Endothelial cell of umbilical vein (primary cell): Measurements from ENCODE around the gene C1orf94. TPM values are rescaled to one million over a fixed set of nuclear protein-coding genes. Genes with fewer than 3 reads are reported as not detected.

Source experiments
- BruUV-seq: library from RNA; stranded (reverse); fragments of 400-500 nt; replicated peaks from 2 replicates; lab custom pipeline; 2021; lab: Mats Ljungman, UMichigan
- CTCF ChIA-PET: fragments of 300-600, 350-600 bp; sonication (Branson Sonifier 250); formaldehyde crosslinking; loops from one replicate; lab custom pipeline; 2021; ENCODE audit warnings: antibody characterized with exemption, inconsistent platforms; lab: Charles Lee
- POLR2A ChIA-PET: fragments of 300-600, 350-600 bp; sonication (Branson Sonifier 250); formaldehyde crosslinking; loops from one replicate; lab custom pipeline; 2021; ENCODE audit warnings: antibody characterized with exemption, inconsistent platforms; lab: Charles Lee
- DNase-seq: peaks from one replicate; pipeline ENCODE4 v3.0.0-alpha.2; 2011; ENCODE audit warnings: low read depth, low spot score
- FAIRE-seq: peaks from 2 replicates; lab custom pipeline; 2011; peaks lifted over from hg19 to GRCh38; lab: Jason Lieb, UNC
- H2AFZ ChIP-seq: 2 replicates; pipeline ENCODE4 v1.6.0; 2012; ENCODE audit warnings: low read depth, low read length, control low read depth, inconsistent platforms
- H3K27ac ChIP-seq: 2 replicates; pipeline ENCODE4 v1.5.1; 2011; ENCODE audit warnings: low read depth, mild to moderate bottlenecking, control low read depth, low read length, moderate library complexity; ENCODE audit not compliant: insufficient read depth
- H3K27me3 ChIP-seq, 2 experiments: 2 replicates each; pipeline versions ENCODE4 v1.6.0 to v1.6.1; 2011; ENCODE audit warnings: low read length in 2 of 2, mixed read lengths in 1 of 2; ENCODE audit not compliant: control insufficient read depth in 2 of 2, insufficient read depth in 2 of 2
- H3K36me3 ChIP-seq, 2 experiments: 2 replicates in 1 of 2; 3 replicates in 1 of 2; pipeline ENCODE4 v1.5.1; 2011; ENCODE audit warnings: low read length in 2 of 2, mild to moderate bottlenecking in 1 of 2, moderate library complexity in 1 of 2; ENCODE audit not compliant: control insufficient read depth in 2 of 2, insufficient read depth in 2 of 2; ENCODE audit errors: extremely low read depth in 1 of 2
- H3K4me1 ChIP-seq: 3 replicates; pipeline ENCODE4 v1.5.1; 2011; ENCODE audit warnings: mild to moderate bottlenecking, low read length; ENCODE audit not compliant: control insufficient read depth, insufficient read depth; ENCODE audit errors: extremely low read depth
- H3K4me2 ChIP-seq: 2 replicates; pipeline ENCODE4 v1.6.1; 2011; ENCODE audit warnings: low read length, control low read depth, mixed read lengths; ENCODE audit not compliant: insufficient read depth
- H3K4me3 ChIP-seq, 3 experiments: fragments of 200-600 bp in 1 of 3; sonication (generic), shearing (Covaris generic) in 1 of 3; replicated peaks in 1 of 3; 2 replicates each; pipeline ENCODE4 v1.5.1; 2011 to 2016; ENCODE audit warnings: control low read depth in 3 of 3, low read length in 3 of 3, mild to moderate bottlenecking in 2 of 3, inconsistent platforms in 1 of 3, low read depth in 1 of 3, moderate library complexity in 1 of 3; ENCODE audit not compliant: insufficient read depth in 1 of 3
- H3K79me2 ChIP-seq: 2 replicates; pipeline ENCODE4 v1.6.0; 2012; ENCODE audit warnings: low read length, inconsistent platforms; ENCODE audit not compliant: control insufficient read depth, insufficient read depth
- H3K9ac ChIP-seq: replicated peaks from 2 replicates; pipeline ENCODE3; 2011; ENCODE audit warnings: low read length, control low read depth; ENCODE audit not compliant: insufficient read depth; ENCODE audit errors: extremely low read depth
- H3K9me1 ChIP-seq: replicated peaks from 3 replicates; pipeline ENCODE4 v1.6.0; 2011; ENCODE audit warnings: mild to moderate bottlenecking, low read length; ENCODE audit not compliant: control insufficient read depth, insufficient read depth; ENCODE audit errors: extremely low read depth
- H3K9me3 ChIP-seq: replicated peaks from 2 replicates; pipeline ENCODE4 v1.5.1; 2012; ENCODE audit warnings: low read length, inconsistent platforms; ENCODE audit not compliant: control insufficient read depth, insufficient read depth
- H4K20me1 ChIP-seq: replicated peaks from 2 replicates; pipeline ENCODE3; 2011; ENCODE audit warnings: mild to moderate bottlenecking, low read length; ENCODE audit not compliant: control insufficient read depth, insufficient read depth; ENCODE audit errors: extremely low read depth
- CTCF ChIP-seq, 2 donors: IDR thresholded peaks; 1 replicate in 1 of 2; 2 replicates in 1 of 2; pipeline ENCODE4 v1.5.1; 2011; ENCODE audit warnings: low read length in 2 of 2, mild to moderate bottlenecking in 2 of 2, moderate library complexity in 2 of 2, control low read depth in 1 of 2, inconsistent platforms in 1 of 2, low read depth in 1 of 2; ENCODE audit not compliant: insufficient read depth in 1 of 2; ENCODE audit errors: extremely low read depth in 1 of 2
- EZH2 ChIP-seq: IDR thresholded peaks from 2 replicates; pipeline ENCODE4 v1.6.1; 2012; ENCODE audit warnings: borderline replicate concordance, low read depth, mild to moderate bottlenecking, moderate library complexity, low read length, inconsistent platforms; ENCODE audit not compliant: severe bottlenecking
- FOS ChIP-seq: IDR thresholded peaks from 2 replicates; pipeline ENCODE4 v1.6.1; 2011; ENCODE audit warnings: mild to moderate bottlenecking, low read length, moderate library complexity, borderline replicate concordance; ENCODE audit not compliant: insufficient read depth
- GATA2 ChIP-seq: IDR thresholded peaks from 2 replicates; pipeline ENCODE4 v1.7.0; 2011; ENCODE audit warnings: low read depth, mild to moderate bottlenecking, moderate library complexity, mixed read lengths, low read length; ENCODE audit not compliant: insufficient read length, insufficient read depth
- JUN ChIP-seq: IDR thresholded peaks from 2 replicates; pipeline ENCODE4 v1.6.1; 2011; ENCODE audit warnings: borderline replicate concordance, low read depth; ENCODE audit not compliant: insufficient read length, insufficient read depth
- MAX ChIP-seq: IDR thresholded peaks from 2 replicates; pipeline ENCODE4 v1.6.1; 2011; ENCODE audit not compliant: insufficient read depth, insufficient read length
- MYC ChIP-seq: IDR thresholded peaks from one replicate; pipeline ENCODE4 v1.6.1; 2011; ENCODE audit warnings: mild to moderate bottlenecking, low read depth, low read length
- POLR2A ChIP-seq: IDR thresholded peaks from 2 replicates; pipeline ENCODE4 v1.6.1; 2012; ENCODE audit warnings: low read depth, mild to moderate bottlenecking, control low read depth, low read length
- POLR2AphosphoS5 ChIP-seq: IDR thresholded peaks from 2 replicates; pipeline ENCODE4 v1.6.1; 2012; ENCODE audit warnings: low read depth, mild to moderate bottlenecking, control low read depth, low read length, moderate library complexity; ENCODE audit not compliant: insufficient read depth
- dilution Hi-C: fragments of 300-500 bp; cut with MboI; formaldehyde crosslinking; loops from one replicate; pipeline ENCODE4 v1.15.0; 2019; ENCODE audit warnings: low sequenced_read_pairs; ENCODE audit not compliant: extremely low pct_ligation_motif_present
- intact Hi-C: fragments of 100-400 bp; cut with micrococcal nuclease; formaldehyde crosslinking; loops from one replicate; pipeline ENCODE4 v1.10.0; 2022
- polyA plus RNA-seq, 4 experiments: library from polyadenylated mRNA; depleted of rRNA in 3 of 4; stranded (reverse) in 3 of 4; unstranded in 1 of 4; fragments of >200 nt; gene quantifications; 2 replicates each; pipeline versions ENCODE4 v1.2.1 to v1.2.3, GENCODE V29; 2011 to 2012; ENCODE audit warnings: missing spikeins in 1 of 4
- total RNA-seq: library from RNA; stranded (reverse); gene quantifications from 2 replicates; pipeline ENCODE4 v1.2.3, GENCODE V29; 2021

Gene C1orf94
- total and polyA plus RNA-seq, 2 donors (not counting 3 experiments of a cell fraction or from before 2014, with no cell fraction given), result not detected

GRCh38 chr1:34149501-34149900, 27.2 kb upstream of the C1orf94 start:
- BruUV-seq, result no TSS peak
- ChIA-PET POLR2A (no interaction called here), CTCF (no interaction called here)
- H3K27me3 ChIP-seq, result no peaks in the 10 kb centered on the region
- no peak for TF ChIP-seq GATA2
- TF ChIP-seq FOS, result no peak
- TF ChIP-seq POLR2AphosphoS5, result no peak
- no peak for TF ChIP-seq EZH2
- no peak for TF ChIP-seq POLR2A
- TF ChIP-seq MYC, result no peak
- no peak for TF ChIP-seq MAX
- no peak for TF ChIP-seq JUN
- no peak for TF ChIP-seq CTCF (IDR thresholded peaks at IDR 0.05; ENCODE audit: extremely low read depth in 1 of 2, insufficient read depth in 1 of 2, low read depth in 1 of 2, low read length in 2 of 2)
- DNase-seq, result no peak
- intact Hi-C loops, result no loop called here
- dilution Hi-C loops, result no loop called here
- H3K9me3 ChIP-seq, result peaks cover 5% of the 10 kb centered on the region
- H3K9ac ChIP-seq, result no peak overlapping the region
- H3K36me3 ChIP-seq, result no peaks in the 10 kb centered on the region
- H3K79me2 ChIP-seq, result no peaks in the 10 kb centered on the region
- no peak overlapping the region for H2AFZ ChIP-seq
- no peak for FAIRE-seq
- no peak overlapping the region for H3K4me2 ChIP-seq
- no peak overlapping the region for H3K4me3 ChIP-seq
- H4K20me1 ChIP-seq, result no peaks in the 10 kb centered on the region
- no peaks in the 10 kb centered on the region for H3K4me1 ChIP-seq
- H3K9me1 ChIP-seq, result no peaks in the 10 kb centered on the region
- no peak overlapping the region for H3K27ac ChIP-seq
